MCF 10A (cell line): ENCODE data around the gene CAP1. TPM values are rescaled to one million over a fixed set of nuclear protein-coding genes. Genes with fewer than 3 reads are reported as not detected.

Source experiments
- BruUV-seq: library from RNA; stranded (reverse); fragments of 400-500 nt; replicated peaks from 2 replicates; lab custom pipeline; 2021; lab: Mats Ljungman, UMichigan
- CTCF ChIA-PET: fragments of 300-600 bp; sonication (Branson Sonifier 250); formaldehyde crosslinking; extraction: SDS; loops from one replicate; lab custom pipeline; 2021; ENCODE audit warnings: antibody characterized with exemption, inconsistent platforms; lab: Yijun Ruan, JAX
- POLR2A ChIA-PET: fragments of 300-600, 350-650 bp; sonication (Branson Sonifier 250); formaldehyde crosslinking; extraction: SDS; loops from one replicate; lab custom pipeline; 2020; ENCODE audit warnings: antibody characterized with exemption, inconsistent platforms; lab: Yijun Ruan, JAX
- DNase-seq: peaks from one replicate; pipeline ENCODE4 v3.0.0-alpha.2; 2018; ENCODE audit not compliant: unreplicated experiment
- H3K27ac Mint-ChIP-seq: one replicate; pipeline ENCODE4 v1.8.0; 2022; ENCODE audit warnings: mild to moderate bottlenecking, low read depth, mixed read lengths; ENCODE audit not compliant: unreplicated experiment
- H3K27me3 Mint-ChIP-seq: one replicate; pipeline ENCODE4 v1.8.0; 2022; ENCODE audit warnings: mixed read lengths; ENCODE audit not compliant: insufficient read depth, unreplicated experiment
- H3K36me3 Mint-ChIP-seq: one replicate; pipeline ENCODE4 v1.8.0; 2022; ENCODE audit warnings: mild to moderate bottlenecking, moderate library complexity, mixed read lengths; ENCODE audit not compliant: insufficient read depth, unreplicated experiment
- H3K4me1 Mint-ChIP-seq: one replicate; pipeline ENCODE4 v1.8.0; 2022; ENCODE audit warnings: mixed read lengths; ENCODE audit not compliant: insufficient read depth, unreplicated experiment
- H3K4me3 Mint-ChIP-seq: one replicate; pipeline ENCODE4 v1.8.0; 2022; ENCODE audit warnings: mild to moderate bottlenecking, moderate library complexity, mixed read lengths; ENCODE audit not compliant: unreplicated experiment
- H3K9me3 Mint-ChIP-seq: one replicate; pipeline ENCODE4 v1.8.0; 2022; ENCODE audit warnings: mixed read lengths; ENCODE audit not compliant: unreplicated experiment
- CTCF ChIP-seq: fragments of 200-600 bp; IDR thresholded peaks from one replicate; pipeline ENCODE4 v1.8.0; 2022; ENCODE audit warnings: antibody characterized with exemption, mild to moderate bottlenecking; ENCODE audit not compliant: unreplicated experiment
- intact Hi-C: fragments of 100-400 bp; cut with micrococcal nuclease; formaldehyde crosslinking; loops from 2 replicates; pipeline ENCODE4 v1.14.1; 2022
- total RNA-seq: library from RNA; stranded (reverse); gene quantifications from 2 replicates; pipeline ENCODE4 v1.2.3, GENCODE V29; 2022

Gene CAP1
- total RNA-seq, 1 experiment from 2014 or later = 297 TPM

DNA sequence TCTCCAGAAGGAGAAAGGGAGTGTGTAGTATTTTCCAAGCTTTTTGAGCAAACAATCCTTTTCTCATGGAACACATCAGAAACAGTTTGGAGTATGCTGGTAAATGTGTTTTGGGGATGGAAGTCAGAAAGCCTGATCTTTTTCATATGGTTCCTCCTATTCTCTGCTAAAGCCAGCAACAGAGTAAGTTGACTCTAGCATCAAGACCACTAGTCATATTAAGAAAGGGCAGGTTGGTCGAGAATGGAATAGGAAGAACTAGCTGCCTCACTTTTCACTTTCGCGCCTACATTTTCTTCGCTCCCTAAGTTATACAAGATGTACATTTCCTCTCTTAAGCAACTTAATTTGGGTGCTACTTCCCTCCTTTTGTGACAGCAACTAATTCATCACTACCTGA lies 32.5 kb downstream of the CAP1 start:
- H3K27me3 Mint-ChIP-seq = no peaks in the 10 kb centered on the region
- H3K4me1 Mint-ChIP-seq = peaks cover 13% of the 10 kb centered on the region
- DNase-seq = no peak
- no peak overlapping the region for H3K4me3 Mint-ChIP-seq
- TSS peak; percentile 87 for BruUV-seq
- CTCF ChIA-PET = no interaction called here
- H3K27ac Mint-ChIP-seq = no peak overlapping the region
- H3K9me3 Mint-ChIP-seq = no peaks in the 10 kb centered on the region
- POLR2A ChIA-PET = interaction anchor here (0.9 kb wide), 1 partner anchor 13 kb away, joined by 3 read pairs; no protein-coding TSS in a partner anchor
- H3K36me3 Mint-ChIP-seq = peaks cover 78% of the 10 kb centered on the region
- no peak for TF ChIP-seq CTCF
- intact Hi-C loops = no loop called here

DNA sequence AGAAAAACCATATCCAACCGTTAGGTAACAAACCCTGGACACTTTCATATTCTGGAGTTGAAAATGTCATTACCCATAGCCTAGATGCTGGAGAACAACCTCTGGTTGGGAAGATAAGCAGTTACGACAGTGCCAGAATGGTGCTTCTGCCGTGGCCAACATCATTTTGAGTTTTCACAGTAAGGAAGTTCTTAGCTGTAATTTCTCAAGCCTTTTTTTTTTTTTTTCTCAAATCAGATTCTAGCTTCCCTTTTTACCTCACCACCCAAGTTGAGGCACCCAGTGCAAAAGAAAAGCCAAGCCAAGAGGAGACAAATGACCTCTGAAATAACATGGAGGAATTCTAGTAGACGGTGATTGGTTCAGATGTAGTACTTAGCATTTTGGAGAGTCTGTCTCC lies 34.7 kb downstream of the CAP1 start:
- H3K27me3 Mint-ChIP-seq = no peaks in the 10 kb centered on the region
- peaks cover 13% of the 10 kb centered on the region for H3K4me1 Mint-ChIP-seq
- POLR2A ChIA-PET = interaction anchor here (0.9 to 1.6 kb wide), 3 partner anchors 10 to 36 kb away, joined by 3 to 4 read pairs (median 4); no protein-coding TSS in a partner anchor

GRCh38 chr1:40076895-40077312 lies 36.4 kb downstream of the CAP1 start:
- no TSS peak for BruUV-seq
- ChIA-PET POLR2A (interaction anchor here (0.6 to 1.8 kb wide), 9 partner anchors 10 to 1312 kb away, joined by 3 to 8 read pairs (median 3); partner anchors contain the start of genes CAP1 and ZFP69B), CTCF (interaction anchor here (0.9 to 3.5 kb wide), 10 partner anchors 9 to 327 kb away, joined by 3 to 31 read pairs (median 5); no protein-coding TSS in a partner anchor)
- Mint-ChIP-seq H3K27me3 (no peaks in the 10 kb centered on the region), H3K27ac (peak overlapping the region; percentile 55), H3K9me3 (no peaks in the 10 kb centered on the region), H3K4me1 (peaks cover 13% of the 10 kb centered on the region), H3K36me3 (peaks cover 63% of the 10 kb centered on the region), H3K4me3 (no peak overlapping the region)
- peak; percentile 75 for DNase-seq
- no peak for TF ChIP-seq CTCF
- intact Hi-C loops = no loop called here

More for the DNA sequence above, 34.7 kb downstream of the CAP1 start:
- Mint-ChIP-seq H3K9me3 (no peaks in the 10 kb centered on the region), H3K4me3 (no peak overlapping the region), H3K36me3 (peaks cover 79% of the 10 kb centered on the region), H3K27ac (no peak overlapping the region)
- CTCF ChIA-PET = interaction anchor here (0.6 to 0.8 kb wide), 2 partner anchors 145 to 263 kb away, joined by 3 to 5 read pairs; no protein-coding TSS in a partner anchor
- no TSS peak for BruUV-seq
- intact Hi-C loops = no loop called here
- TF ChIP-seq CTCF = no peak
- no peak for DNase-seq

GRCh38 chr1:40078512-40079333 lies 38.2 kb downstream of the CAP1 start:
- peak; percentile 79 for DNase-seq
- intact Hi-C loops = no loop called here
- no peaks in the 10 kb centered on the region for H3K9me3 Mint-ChIP-seq
- ChIA-PET CTCF (interaction anchor here (0.5 to 3.5 kb wide), 21 partner anchors 9 to 905 kb away, joined by 3 to 31 read pairs (median 4); no protein-coding TSS in a partner anchor), POLR2A (interaction anchor here (0.6 to 1.4 kb wide), 3 partner anchors 12 to 39 kb away, joined by 3 to 4 read pairs (median 3); no protein-coding TSS in a partner anchor)
- BruUV-seq = no TSS peak
- H3K27me3 Mint-ChIP-seq = no peaks in the 10 kb centered on the region
- H3K27ac Mint-ChIP-seq = no peak overlapping the region
- peak; percentile 65 for TF ChIP-seq CTCF
- no peak overlapping the region for H3K4me3 Mint-ChIP-seq
- peaks cover 52% of the 10 kb centered on the region for H3K36me3 Mint-ChIP-seq
- peaks cover 13% of the 10 kb centered on the region for H3K4me1 Mint-ChIP-seq
